SK-N-MC (cell line): ENCODE measurements around the gene ZSCAN20.

Experiments
- DNase-seq: peaks from one replicate; pipeline ENCODE4 v3.0.0-alpha.2; 2011; ENCODE audit warnings: low read depth, low spot score
- H3K27ac ChIP-seq: fragments of 200-600 bp; sonication (generic); 2 replicates; pipeline ENCODE4 v1.5.1; 2016; ENCODE audit warnings: mixed run types
- H3K36me3 ChIP-seq: fragments of 200-600 bp; sonication (generic); 2 replicates; pipeline ENCODE4 v1.6.1; 2017; ENCODE audit warnings: antibody characterized with exemption, low read length, mixed read lengths; ENCODE audit not compliant: insufficient read depth
- H3K4me3 ChIP-seq: fragments of 200-600 bp; sonication (generic); 2 replicates; pipeline ENCODE4 v1.5.1; 2016
- H3K9ac ChIP-seq: fragments of 200-600 bp; sonication (generic); 2 replicates; pipeline ENCODE4 v1.8.0; 2017; ENCODE audit warnings: mixed run types, mixed read lengths; ENCODE audit not compliant: insufficient read length
- H3K9me3 ChIP-seq: fragments of 200-600 bp; sonication (generic); 2 replicates; pipeline ENCODE4 v1.6.1; 2017; ENCODE audit warnings: low read depth, mild to moderate bottlenecking, antibody characterized with exemption, low read length, moderate library complexity, mixed read lengths
- EZH2 ChIP-seq: fragments of 200-600 bp; sonication (generic); IDR thresholded peaks from one replicate; pipeline ENCODE4 v1.6.1; 2017; ENCODE audit warnings: antibody characterized with exemption
- FOXP2 ChIP-seq: optimal IDR thresholded peaks from 2 replicates; pipeline ENCODE3; 2011; ENCODE audit warnings: mild to moderate bottlenecking, moderate library complexity; ENCODE audit not compliant: insufficient read depth; ENCODE audit errors: extremely low read length, control extremely low read depth
- POLR2AphosphoS5 ChIP-seq: IDR thresholded peaks from 2 replicates; pipeline ENCODE4 v1.6.1; 2012; ENCODE audit warnings: mild to moderate bottlenecking, low read depth, low read length, borderline replicate concordance

ZSCAN20 gene

GRCh38 chr1:33472269-33472980 is at the start of gene ZSCAN20:
Gene ZSCAN20 (plus strand): TSS chr1:33472645. CDS start chr1:33479289, 6,644 bp downstream.
- H3K9me3 ChIP-seq, result no peaks in the 10 kb centered on the region
- TF ChIP-seq FOXP2, result no peak
- peak; percentile 76 for TF ChIP-seq POLR2AphosphoS5
- TF ChIP-seq EZH2, result no peak

DNA sequence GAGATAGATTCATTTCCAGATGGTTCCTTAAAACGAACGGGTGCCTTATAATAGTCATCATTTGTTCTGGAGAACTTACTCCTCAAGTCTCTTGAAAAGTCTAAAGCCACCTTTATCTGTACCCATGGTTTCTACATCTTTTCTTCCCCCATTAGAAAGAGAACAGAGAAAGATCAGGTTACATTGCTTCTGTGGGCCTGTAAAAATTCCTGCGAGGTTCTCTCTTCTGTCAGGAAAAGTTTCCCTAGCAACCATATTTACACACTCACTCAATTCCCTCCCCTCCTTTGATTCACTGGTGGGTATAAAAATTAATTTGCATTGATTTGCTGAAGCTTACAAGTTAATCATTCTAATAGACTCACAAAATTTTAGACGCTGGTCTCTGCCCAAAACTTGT is 48.2 kb upstream of the ZSCAN20 start:
- no peak for TF ChIP-seq POLR2AphosphoS5
- TF ChIP-seq FOXP2, result no peak
- TF ChIP-seq EZH2, result no peak
- Histone ChIP-seq H3K9me3 (no peaks in the 10 kb centered on the region), H3K27ac (no peak overlapping the region), H3K9ac (no peak overlapping the region), H3K4me3 (no peak overlapping the region), H3K36me3 (no peaks in the 10 kb centered on the region)
- DNase-seq, result no peak

More at GRCh38 chr1:33472269-33472980, at the start of gene ZSCAN20:
- H3K27ac ChIP-seq, result peak within 1 kb of the TSS; percentile 74
- peak within 1 kb of the TSS; percentile 81 for H3K9ac ChIP-seq
- no peaks in the 10 kb centered on the region for H3K36me3 ChIP-seq
- peak; percentile 97 for DNase-seq
- H3K4me3 ChIP-seq, result peak within 1 kb of the TSS; percentile 84

DNA sequence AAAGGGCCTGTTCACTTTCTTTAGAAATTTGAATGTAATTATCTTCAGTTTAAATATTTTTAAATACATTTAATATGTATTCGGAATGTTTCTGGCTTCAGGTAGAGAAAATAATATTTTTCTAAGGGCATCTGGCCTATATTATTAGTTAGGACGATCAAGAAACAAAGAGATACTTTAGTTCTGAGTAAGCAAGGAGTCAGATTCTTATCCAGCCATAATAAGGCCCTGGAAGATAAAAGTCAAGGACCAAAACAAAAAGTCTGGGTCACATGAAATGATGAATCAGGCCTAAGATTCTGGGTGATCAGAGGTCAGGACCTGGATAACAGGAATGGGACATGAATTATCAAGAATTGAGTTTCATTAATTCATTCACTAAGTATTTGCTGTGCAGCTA is 47.8 kb upstream of the ZSCAN20 start:
- H3K36me3 ChIP-seq, result no peaks in the 10 kb centered on the region
- no peak for TF ChIP-seq EZH2
- no peak overlapping the region for H3K4me3 ChIP-seq
- no peak overlapping the region for H3K9ac ChIP-seq
- H3K27ac ChIP-seq, result no peak overlapping the region
- DNase-seq, result no peak
- H3K9me3 ChIP-seq, result no peaks in the 10 kb centered on the region

GRCh38 chr1:33425900-33426299 is 46.5 kb upstream of the ZSCAN20 start:
- Histone ChIP-seq H3K27ac (no peak overlapping the region), H3K36me3 (no peaks in the 10 kb centered on the region)

GRCh38 chr1:33426916-33427315 is 45.5 kb upstream of the ZSCAN20 start:
- TF ChIP-seq POLR2AphosphoS5 (no peak), EZH2 (no peak), FOXP2 (no peak)
- no peak overlapping the region for H3K4me3 ChIP-seq
- H3K9me3 ChIP-seq, result no peaks in the 10 kb centered on the region
- no peak overlapping the region for H3K9ac ChIP-seq
- no peak for DNase-seq
- H3K27ac ChIP-seq, result no peak overlapping the region
- no peaks in the 10 kb centered on the region for H3K36me3 ChIP-seq

More at GRCh38 chr1:33425900-33426299, 46.5 kb upstream of the ZSCAN20 start:
- Histone ChIP-seq H3K9me3 (no peaks in the 10 kb centered on the region), H3K9ac (no peak overlapping the region), H3K4me3 (no peak overlapping the region)
- no peak for DNase-seq
- no peak for TF ChIP-seq POLR2AphosphoS5
- no peak for TF ChIP-seq FOXP2
- no peak for TF ChIP-seq EZH2

GRCh38 chr1:33428661-33429060 is 43.8 kb upstream of the ZSCAN20 start:
- Histone ChIP-seq H3K9me3 (no peaks in the 10 kb centered on the region), H3K36me3 (no peaks in the 10 kb centered on the region), H3K9ac (no peak overlapping the region), H3K4me3 (no peak overlapping the region), H3K27ac (no peak overlapping the region)
- no peak for DNase-seq
- TF ChIP-seq POLR2AphosphoS5 (no peak), FOXP2 (no peak), EZH2 (no peak)

DNA sequence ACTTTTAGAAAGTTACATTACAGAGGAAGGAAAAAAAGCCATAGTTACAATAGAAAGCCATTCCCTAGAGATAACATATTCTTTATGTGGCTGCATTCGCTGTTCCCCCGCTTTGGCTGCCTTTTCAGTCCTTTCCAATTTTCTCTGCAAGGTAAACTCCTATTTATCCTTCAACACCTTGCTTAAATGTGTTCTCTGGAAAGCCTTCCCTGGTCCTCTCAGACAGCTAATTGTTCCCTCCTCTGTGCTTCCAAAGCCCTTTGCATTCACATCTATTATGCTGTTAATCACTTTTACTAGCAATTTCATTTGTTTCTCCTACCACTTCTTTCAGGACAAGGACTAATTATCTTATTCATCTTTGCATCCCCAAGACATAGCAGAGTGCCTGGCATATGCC is 43.1 kb upstream of the ZSCAN20 start:
- no peak for DNase-seq

DNA sequence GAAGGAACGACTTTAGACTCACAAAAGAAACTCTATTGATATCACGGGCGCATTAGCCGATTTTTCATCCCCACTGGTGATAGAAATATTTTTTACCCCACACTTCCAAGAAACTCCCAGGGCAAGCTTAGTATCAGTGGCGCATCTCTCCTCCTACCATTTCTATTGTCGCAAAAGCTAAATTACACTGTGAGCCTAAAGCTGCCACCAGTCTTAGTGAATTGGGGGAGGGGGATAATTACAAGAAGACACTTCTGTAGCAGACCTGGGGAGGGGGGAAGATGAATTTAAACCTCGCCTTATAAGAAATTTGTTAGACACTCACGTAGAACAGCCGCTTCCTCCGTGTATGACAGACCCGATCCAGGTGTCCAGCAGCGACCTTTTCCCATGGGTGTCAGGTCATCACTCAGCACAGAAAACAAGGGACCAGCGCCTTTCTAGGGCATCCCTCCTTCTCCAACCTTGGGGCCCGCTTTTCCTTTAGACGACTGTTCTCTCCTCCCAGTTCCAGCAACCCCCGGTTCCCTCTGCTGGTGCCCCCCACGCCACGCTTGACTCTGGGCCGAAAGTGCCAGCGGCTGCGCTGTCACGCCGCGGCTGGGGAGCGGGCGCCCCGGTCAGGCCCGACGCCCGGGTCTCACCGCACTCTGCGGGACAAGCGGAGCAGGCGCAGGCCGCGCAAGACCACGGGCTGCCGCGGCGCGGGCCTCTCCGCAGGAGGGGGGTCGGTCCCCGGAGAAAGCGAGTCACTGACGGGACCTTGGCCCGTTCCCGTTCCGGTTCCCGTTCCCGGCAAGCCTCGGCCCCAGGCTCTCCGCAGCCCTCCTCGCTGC is 42.4 kb upstream of the ZSCAN20 start:
- no peaks in the 10 kb centered on the region for H3K36me3 ChIP-seq
- peak overlapping the region; percentile 43 for H3K9ac ChIP-seq
- H3K9me3 ChIP-seq, result no peaks in the 10 kb centered on the region
- no peak for TF ChIP-seq EZH2
- TF ChIP-seq FOXP2, result no peak
- TF ChIP-seq POLR2AphosphoS5, result no peak
- no peak overlapping the region for H3K27ac ChIP-seq
- no peak for DNase-seq
- H3K4me3 ChIP-seq, result peak overlapping the region; percentile 80

More for the DNA sequence above, 43.1 kb upstream of the ZSCAN20 start:
- no peak for TF ChIP-seq EZH2
- no peak for TF ChIP-seq FOXP2
- TF ChIP-seq POLR2AphosphoS5, result no peak
- Histone ChIP-seq H3K4me3 (no peak overlapping the region), H3K9ac (no peak overlapping the region), H3K27ac (no peak overlapping the region), H3K9me3 (no peaks in the 10 kb centered on the region), H3K36me3 (no peaks in the 10 kb centered on the region)
